IMR-90 (cell line): ENCODE results near the gene C19orf25. TPM values are rescaled to one million over a fixed set of nuclear protein-coding genes. Genes with fewer than 3 reads are reported as not detected.

Experiments
- ATAC-seq: fragments of 200-7000 bp; cut with Tn5 transposase; 2 replicates; pipeline ENCODE4 v1.9.1; 2020; ENCODE audit warnings: low read depth, mild to moderate bottlenecking, moderate library complexity
- BruUV-seq: library from RNA; stranded (reverse); fragments of 400-500 nt; replicated peaks from 2 replicates; lab custom pipeline; 2021; lab: Mats Ljungman, UMichigan
- CTCF ChIA-PET: fragments of 300-600 bp; formaldehyde crosslinking; extraction: SDS; loops from one replicate; lab custom pipeline; 2021; ENCODE audit warnings: antibody characterized with exemption; lab: Yijun Ruan, JAX
- POLR2A ChIA-PET: fragments of 300-600 bp; sonication (Branson Sonifier 250); formaldehyde crosslinking; loops from one replicate; lab custom pipeline; 2022; ENCODE audit warnings: antibody characterized with exemption; ENCODE audit not compliant: unreplicated experiment; lab: Charles Lee
- DNase-seq: peaks from one replicate; pipeline ENCODE4 v3.0.0; 2013
- H2AFZ ChIP-seq: replicated peaks from 2 replicates; pipeline ENCODE3; 2013; ENCODE audit warnings: low read length, mild to moderate bottlenecking; ENCODE audit not compliant: poor library complexity
- H2AK5ac ChIP-seq: 2 replicates; pipeline ENCODE4 v1.6.1; 2013; ENCODE audit warnings: low read depth, low read length, inconsistent platforms
- H2AK9ac ChIP-seq: replicated peaks from 2 replicates; pipeline ENCODE3; 2013; ENCODE audit warnings: mild to moderate bottlenecking, low read depth, low read length, moderate library complexity; ENCODE audit not compliant: poor library complexity
- H2BK120ac ChIP-seq: 2 replicates; pipeline ENCODE4 v1.6.1; 2013; ENCODE audit warnings: low read depth, low read length, inconsistent platforms
- H2BK15ac ChIP-seq: 3 replicates; pipeline ENCODE4 v1.6.1; 2013; ENCODE audit warnings: low read depth, low read length, inconsistent platforms
- H2BK20ac ChIP-seq: 2 replicates; pipeline ENCODE4 v1.6.1; 2013; ENCODE audit warnings: low read depth, mild to moderate bottlenecking, inconsistent platforms, low read length, moderate library complexity
- H2BK5ac ChIP-seq: 2 replicates; pipeline ENCODE4 v1.6.1; 2013; ENCODE audit warnings: mild to moderate bottlenecking, low read depth, low read length, inconsistent platforms; ENCODE audit not compliant: poor library complexity, severe bottlenecking
- H3K14ac ChIP-seq: replicated peaks from 2 replicates; pipeline ENCODE4 v1.6.1; 2013; ENCODE audit warnings: low read depth, low read length, inconsistent platforms
- H3K18ac ChIP-seq: 2 replicates; pipeline ENCODE4 v1.6.1; 2013; ENCODE audit warnings: low read depth, low read length, control low read depth
- H3K23ac ChIP-seq: 2 replicates; pipeline ENCODE4 v1.6.1; 2013; ENCODE audit warnings: low read depth, low read length, inconsistent platforms
- H3K27ac ChIP-seq: 2 replicates; pipeline ENCODE4 v1.5.1; 2013; ENCODE audit warnings: mild to moderate bottlenecking, control low read depth, low read length; ENCODE audit not compliant: insufficient read depth
- H3K27me3 ChIP-seq: 2 replicates; pipeline ENCODE4 v1.6.1; 2013; ENCODE audit warnings: low read length; ENCODE audit not compliant: control insufficient read depth, insufficient read depth
- H3K36me3 ChIP-seq: 2 replicates; pipeline ENCODE4 v1.6.1; 2013; ENCODE audit warnings: low read length, mixed read lengths; ENCODE audit not compliant: control insufficient read depth, insufficient read depth
- H3K4ac ChIP-seq: 2 replicates; pipeline ENCODE4 v1.6.1; 2013; ENCODE audit warnings: low read depth, low read length, inconsistent platforms
- H3K4me1 ChIP-seq: 2 replicates; pipeline ENCODE4 v1.6.1; 2013; ENCODE audit warnings: low read length, mixed read lengths; ENCODE audit not compliant: control insufficient read depth, insufficient read depth
- H3K4me2 ChIP-seq: 2 replicates; pipeline ENCODE4 v1.6.1; 2013; ENCODE audit warnings: low read depth, mild to moderate bottlenecking, control low read depth, low read length, moderate library complexity
- H3K4me3 ChIP-seq: 2 replicates; pipeline ENCODE4 v1.5.1; 2013; ENCODE audit warnings: low read depth, mild to moderate bottlenecking, control low read depth, low read length, moderate library complexity; ENCODE audit not compliant: insufficient read depth
- H3K56ac ChIP-seq: 2 replicates; pipeline ENCODE4 v1.6.1; 2013; ENCODE audit warnings: low read length, inconsistent platforms; ENCODE audit not compliant: insufficient read depth; ENCODE audit errors: extremely low read depth
- H3K79me1 ChIP-seq, 2 experiments: 2 replicates each; pipeline ENCODE4 v1.6.1; 2013; ENCODE audit warnings: low read length in 2 of 2, inconsistent platforms in 1 of 2, low read depth in 1 of 2
- H3K9ac ChIP-seq: 2 replicates; pipeline ENCODE4 v1.6.1; 2013; ENCODE audit warnings: low read depth, low read length, control low read depth
- H3K9me1 ChIP-seq: 2 replicates; pipeline ENCODE4 v1.6.1; 2013; ENCODE audit warnings: low read length, inconsistent platforms; ENCODE audit not compliant: insufficient read depth
- H3K9me3 ChIP-seq: 2 replicates; pipeline ENCODE4 v1.6.1; 2013; ENCODE audit warnings: low read length; ENCODE audit not compliant: control insufficient read depth, insufficient read depth
- H4K20me1 ChIP-seq: 2 replicates; pipeline ENCODE4 v1.6.1; 2013; ENCODE audit warnings: low read length, inconsistent platforms; ENCODE audit not compliant: insufficient read depth
- H4K5ac ChIP-seq: 2 replicates; pipeline ENCODE4 v1.6.1; 2013; ENCODE audit warnings: mild to moderate bottlenecking, low read depth, low read length, control low read depth
- H4K8ac ChIP-seq, 2 experiments: 2 replicates each; pipeline ENCODE4 v1.6.1; 2013; ENCODE audit warnings: low read depth in 2 of 2, low read length in 2 of 2, control low read depth in 1 of 2, inconsistent platforms in 1 of 2
- H4K91ac ChIP-seq: 2 replicates; pipeline ENCODE4 v1.6.1; 2013; ENCODE audit warnings: low read depth, low read length, inconsistent platforms; ENCODE audit not compliant: insufficient read depth
- CHD1 ChIP-seq: IDR thresholded peaks from 2 replicates; pipeline ENCODE4 v1.6.1; 2012; ENCODE audit warnings: low read depth, low read length, improper control_type of control experiment
- FOS ChIP-seq: fragments of 150-350 bp; IDR thresholded peaks from 2 replicates; pipeline ENCODE4 v1.6.1; 2016; ENCODE audit warnings: low read depth, low read length
- MAZ ChIP-seq: IDR thresholded peaks from 2 replicates; pipeline ENCODE4 v1.6.1; 2012; ENCODE audit warnings: low read depth, mild to moderate bottlenecking, low read length, improper control_type of control experiment, moderate library complexity, borderline replicate concordance
- MXI1 ChIP-seq: IDR thresholded peaks from 2 replicates; pipeline ENCODE4 v1.6.1; 2012; ENCODE audit warnings: low read depth, mild to moderate bottlenecking, low read length, moderate library complexity, borderline replicate concordance
- POLR2A ChIP-seq: IDR thresholded peaks from 2 replicates; pipeline ENCODE4 v1.6.1; 2012; ENCODE audit warnings: mild to moderate bottlenecking, low read depth, low read length
- WGBS, 2 experiments: methylation state at CpG; one replicate each; pipeline versions ENCODE4 v1.1.5 to v1.1.7; 2013; ENCODE audit warnings: missing lambda C conversion rate in 2 of 2; ENCODE audit not compliant: insufficient read length in 1 of 2; ENCODE audit errors: extremely low coverage in 2 of 2; 5-methylcytosine and 5-hydroxymethylcytosine counted together
- dilution Hi-C: fragments of 300-500 bp; cut with HindIII; formaldehyde crosslinking; loops from one replicate; pipeline ENCODE4 v1.14.3; 2018; ENCODE audit warnings: low sequenced_read_pairs; ENCODE audit not compliant: unreplicated experiment
- in situ Hi-C: fragments of 300-500 bp; cut with MboI; formaldehyde crosslinking; loops from 3 replicates; pipeline ENCODE4 v1.14.3; 2019; ENCODE audit warnings: low sequenced_read_pairs, inconsistent platforms, mixed read lengths
- intact Hi-C: fragments of 100-400 bp; cut with micrococcal nuclease; formaldehyde crosslinking; loops from 2 replicates; pipeline ENCODE4 v1.10.0; 2022
- polyA plus RNA-seq, 3 experiments: library from polyadenylated mRNA; depleted of rRNA; stranded (reverse); fragments of >200 nt; gene quantifications; 2 replicates each; pipeline ENCODE4 v1.2.3, GENCODE V29; 2012; ENCODE audit warnings: low replicate concordance in 1 of 3
- total RNA-seq: library from RNA; depleted of rRNA; stranded (reverse); fragments of >200 nt; gene quantifications from 2 replicates; pipeline ENCODE4 v1.2.3, GENCODE V29; 2012
- TF ChIP-seq, protein P1 (sequence below): fragments of 150-350 bp; IDR thresholded peaks from 2 replicates; pipeline ENCODE4 v1.6.1; 2016; ENCODE audit warnings: low read depth, mild to moderate bottlenecking, low read length, moderate library complexity, borderline replicate concordance
- TF ChIP-seq, protein P2 (sequence below): fragments of 150-350 bp; IDR thresholded peaks from 2 replicates; pipeline ENCODE4 v1.6.1; 2017; ENCODE audit warnings: mild to moderate bottlenecking, antibody characterized with exemption, low read length, low read depth

The C19orf25 gene
- total and polyA plus RNA-seq, 2 of the 4 experiments (the other 2 are of a cell fraction), result 10.4 to 34.9 TPM

GRCh38 chr19:1438933-1439354 is 40.1 kb downstream of the C19orf25 start:
- ChIA-PET POLR2A (no interaction called here), CTCF (no interaction called here)
- Histone ChIP-seq H4K91ac (no peak overlapping the region), H3K4me2 (peak overlapping the region; percentile 72), H3K4me1 (peaks cover 6% of the 10 kb centered on the region), H3K9ac (peak overlapping the region; percentile 80), H3K27ac (peak overlapping the region; percentile 94; the same call in 1 of the 2 replicates), H3K56ac (peak overlapping the region; percentile 61), H3K18ac (no peak overlapping the region), H4K5ac (no peak overlapping the region), H3K4me3 (peak overlapping the region; percentile 84), H3K36me3 (peaks cover 46% of the 10 kb centered on the region), H4K20me1 (peaks cover 54% of the 10 kb centered on the region), H3K79me1 (peaks cover 23 to 36% of the 10 kb centered on the region in 2 experiments), H2AFZ (no peak overlapping the region), H3K4ac (peak overlapping the region; percentile 72; the same call in 1 of the 2 replicates), H2BK20ac (no peak overlapping the region), H3K9me1 (no peaks in the 10 kb centered on the region; the same call in 1 of the 2 replicates), H2BK120ac (no peak overlapping the region), H2BK15ac (no peak overlapping the region), H4K8ac (peak overlapping the region in 1 of 2 experiments; percentile 51; a peak in 1 of 4 replicates), H3K27me3 (no peaks in the 10 kb centered on the region), H3K14ac (peak overlapping the region; percentile 96), H2BK5ac (no peak overlapping the region), H3K9me3 (no peaks in the 10 kb centered on the region), H2AK5ac (peak overlapping the region; percentile 69; the same call in 1 of the 2 replicates), H2AK9ac (peak overlapping the region; percentile 99), H3K23ac (peak overlapping the region; percentile 95)
- intact Hi-C loops, result no loop called here
- ATAC-seq (peak; percentile 1; the same call in 1 of the 2 replicates), DNase-seq (no peak)
- TF ChIP-seq, protein P1, sequence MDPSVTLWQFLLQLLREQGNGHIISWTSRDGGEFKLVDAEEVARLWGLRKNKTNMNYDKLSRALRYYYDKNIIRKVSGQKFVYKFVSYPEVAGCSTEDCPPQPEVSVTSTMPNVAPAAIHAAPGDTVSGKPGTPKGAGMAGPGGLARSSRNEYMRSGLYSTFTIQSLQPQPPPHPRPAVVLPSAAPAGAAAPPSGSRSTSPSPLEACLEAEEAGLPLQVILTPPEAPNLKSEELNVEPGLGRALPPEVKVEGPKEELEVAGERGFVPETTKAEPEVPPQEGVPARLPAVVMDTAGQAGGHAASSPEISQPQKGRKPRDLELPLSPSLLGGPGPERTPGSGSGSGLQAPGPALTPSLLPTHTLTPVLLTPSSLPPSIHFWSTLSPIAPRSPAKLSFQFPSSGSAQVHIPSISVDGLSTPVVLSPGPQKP, result no peak
- no peak for TF ChIP-seq POLR2A
- TF ChIP-seq MAZ, result no peak
- TF ChIP-seq CHD1, result no peak
- 0 out of 2 replicates have a peak, but pooled peaks have one; percentile 19 for TF ChIP-seq MXI1
- TF ChIP-seq FOS, result no peak
- TF ChIP-seq, protein P2, sequence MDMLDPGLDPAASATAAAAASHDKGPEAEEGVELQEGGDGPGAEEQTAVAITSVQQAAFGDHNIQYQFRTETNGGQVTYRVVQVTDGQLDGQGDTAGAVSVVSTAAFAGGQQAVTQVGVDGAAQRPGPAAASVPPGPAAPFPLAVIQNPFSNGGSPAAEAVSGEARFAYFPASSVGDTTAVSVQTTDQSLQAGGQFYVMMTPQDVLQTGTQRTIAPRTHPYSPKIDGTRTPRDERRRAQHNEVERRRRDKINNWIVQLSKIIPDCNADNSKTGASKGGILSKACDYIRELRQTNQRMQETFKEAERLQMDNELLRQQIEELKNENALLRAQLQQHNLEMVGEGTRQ, result peak; percentile 71
- in situ Hi-C loops, result no loop called here
- dilution Hi-C loops, result no loop called here
- no TSS peak for BruUV-seq
- 0% methylated on average over 7 of the region's 26 CpGs; no CpG with 5 or more reads in 1 of the 2 experiments for WGBS, 2 experiments
